A673 (cell line): Measurements from ENCODE around the gene STARD3.

Experiments used
- EZH2 ChIP-seq: fragments of 200-600 bp; sonication (generic); IDR thresholded peaks from 2 replicates; pipeline ENCODE4 v1.6.1; 2017; ENCODE audit warnings: borderline replicate concordance, low read depth, mild to moderate bottlenecking, mixed read lengths, antibody characterized with exemption, low read length; ENCODE audit not compliant: poor library complexity, severe bottlenecking
- TF ChIP-seq, protein P1 (sequence below): fragments of 300-800, 200-600 bp; sonication (generic); conservative IDR thresholded peaks from 2 replicates; pipeline ENCODE4 v1.5.1; 2017; ENCODE audit warnings: low read depth, mild to moderate bottlenecking, antibody characterized with exemption, low read length, moderate library complexity, mixed read lengths

DNA sequence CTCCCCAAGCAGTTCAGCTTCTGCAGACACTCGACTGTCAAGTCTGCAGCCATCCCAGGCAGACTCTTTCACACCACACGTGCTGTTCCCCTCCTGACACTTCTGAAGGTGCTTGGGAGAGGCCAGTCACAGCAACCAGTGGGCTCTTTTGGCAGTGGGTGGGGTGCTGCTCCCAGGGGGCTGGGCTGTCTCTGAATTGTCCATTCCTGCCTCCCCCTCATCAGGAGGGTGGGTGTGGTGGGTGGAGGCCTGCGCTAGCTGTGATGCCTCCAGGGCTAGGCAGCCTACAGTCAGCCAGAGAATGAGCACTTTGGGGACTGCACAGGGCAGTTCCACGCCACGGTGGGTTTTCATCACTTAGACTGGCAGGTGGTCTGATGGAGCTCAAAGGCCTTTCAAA is 10.3 kb downstream of the STARD3 start:
- TF ChIP-seq, protein P1, sequence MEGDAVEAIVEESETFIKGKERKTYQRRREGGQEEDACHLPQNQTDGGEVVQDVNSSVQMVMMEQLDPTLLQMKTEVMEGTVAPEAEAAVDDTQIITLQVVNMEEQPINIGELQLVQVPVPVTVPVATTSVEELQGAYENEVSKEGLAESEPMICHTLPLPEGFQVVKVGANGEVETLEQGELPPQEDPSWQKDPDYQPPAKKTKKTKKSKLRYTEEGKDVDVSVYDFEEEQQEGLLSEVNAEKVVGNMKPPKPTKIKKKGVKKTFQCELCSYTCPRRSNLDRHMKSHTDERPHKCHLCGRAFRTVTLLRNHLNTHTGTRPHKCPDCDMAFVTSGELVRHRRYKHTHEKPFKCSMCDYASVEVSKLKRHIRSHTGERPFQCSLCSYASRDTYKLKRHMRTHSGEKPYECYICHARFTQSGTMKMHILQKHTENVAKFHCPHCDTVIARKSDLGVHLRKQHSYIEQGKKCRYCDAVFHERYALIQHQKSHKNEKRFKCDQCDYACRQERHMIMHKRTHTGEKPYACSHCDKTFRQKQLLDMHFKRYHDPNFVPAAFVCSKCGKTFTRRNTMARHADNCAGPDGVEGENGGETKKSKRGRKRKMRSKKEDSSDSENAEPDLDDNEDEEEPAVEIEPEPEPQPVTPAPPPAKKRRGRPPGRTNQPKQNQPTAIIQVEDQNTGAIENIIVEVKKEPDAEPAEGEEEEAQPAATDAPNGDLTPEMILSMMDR = no peak
- TF ChIP-seq EZH2 = no peak
